Adrenal gland (tissue), 5 donors: ENCODE measurements around the gene KEAP1.

Experiments
- CTCF ChIP-seq, 6 experiments: fragments of 450-650 bp in 4 of 6; fragments of 200-600 bp in 2 of 6; sonication (generic) in 1 of 6; IDR thresholded peaks; 1 replicate in 5 of 6; 2 replicates in 1 of 6; pipeline versions ENCODE4 v1.5.1 to v1.8.0; 2016 to 2021; ENCODE audit warnings: antibody characterized with exemption in 6 of 6, mild to moderate bottlenecking in 2 of 6, moderate library complexity in 1 of 6
- POLR2A ChIP-seq, 2 donors: fragments of 450-650 bp; IDR thresholded peaks; one replicate each; pipeline ENCODE4 v1.6.1; 2017; ENCODE audit warnings: antibody characterized with exemption in 2 of 2, mild to moderate bottlenecking in 2 of 2, moderate library complexity in 1 of 2
- donor health status: DM: no; HTN: no; CAD: no.

- TF ChIP-seq CTCF (IDR thresholded peaks at IDR 0.05) = no peak
- TF ChIP-seq POLR2A (IDR thresholded peaks at IDR 0.05) = no peak
These were observed 52.8 kb downstream of the KEAP1 start for GRCh38 chr19:10450191-10450852.
